ENCODE data around the gene NTN1.
"Not testable (repeated sequence)": the region's sequence is repeated elsewhere in the genome, so short reads cannot be mapped to it uniquely, and the experiment has no call there.

The NTN1 gene

DNA sequence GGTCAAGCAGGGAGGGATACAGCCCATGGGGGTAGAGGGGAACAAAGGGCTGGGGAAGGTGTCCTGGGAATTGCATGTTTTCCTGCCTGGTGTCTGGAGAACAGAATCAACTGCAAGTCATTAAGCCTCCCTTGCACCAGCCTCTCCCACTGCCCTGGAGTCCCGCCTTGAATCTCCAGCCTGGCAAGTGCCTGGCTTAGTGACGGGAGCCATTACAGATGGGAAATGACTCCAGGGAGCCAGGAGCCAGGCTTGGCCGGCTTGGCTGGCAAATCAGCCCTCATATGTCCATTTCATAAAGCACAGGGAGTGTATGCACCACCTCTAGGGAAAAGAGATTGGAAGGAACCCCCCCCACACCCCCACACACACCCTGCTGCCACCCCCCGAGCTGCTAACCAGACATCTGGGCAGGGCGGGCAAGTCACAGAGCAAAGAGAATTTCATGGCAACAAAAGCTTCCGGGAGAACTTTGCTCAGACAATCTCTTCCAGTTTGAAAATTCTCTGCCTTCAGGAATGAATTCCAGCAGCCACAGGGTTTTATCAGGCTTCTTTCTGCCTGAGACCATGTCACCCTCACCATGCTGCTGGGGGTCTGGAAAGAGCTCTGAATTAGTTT lies 127.7 kb downstream of the NTN1 start:
- no peak for DNase-seq (ENCODE audit: insufficient read length, low spot score)
- no peak for FAIRE-seq

- FAIRE-seq (no peak), DNase-seq (ENCODE audit: insufficient read length, low spot score) (no peak)
Measured at GRCh38 chr17:9150446-9151090, 129.3 kb downstream of the NTN1 start.

- FAIRE-seq, result no peak
- no peak for DNase-seq (ENCODE audit: insufficient read length, low spot score)
Measured at GRCh38 chr17:9151091-9151490, 129.8 kb downstream of the NTN1 start.

DNA sequence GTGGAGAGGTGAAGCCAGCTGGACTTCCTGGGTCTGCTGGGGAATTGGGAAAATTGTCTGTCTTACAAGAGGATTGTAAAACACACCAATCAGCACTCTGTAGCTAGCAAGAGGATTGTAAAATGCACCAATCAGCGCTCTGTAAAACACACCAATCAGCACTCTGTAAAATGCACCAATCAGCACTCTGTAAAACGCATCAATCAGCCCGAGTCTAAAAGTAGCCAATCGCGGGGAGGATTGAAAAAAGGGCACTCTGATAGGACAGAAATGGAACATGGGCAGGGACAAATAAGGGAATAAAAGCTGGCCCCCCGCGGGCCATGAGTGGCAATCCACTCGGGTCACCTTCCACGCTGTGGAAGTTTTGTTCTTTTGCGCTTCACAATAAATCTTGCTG lies 130.4 kb downstream of the NTN1 start:
- DNase-seq (ENCODE audit: insufficient read length, low spot score); FAIRE-seq: not testable (repeated sequence)

DNA sequence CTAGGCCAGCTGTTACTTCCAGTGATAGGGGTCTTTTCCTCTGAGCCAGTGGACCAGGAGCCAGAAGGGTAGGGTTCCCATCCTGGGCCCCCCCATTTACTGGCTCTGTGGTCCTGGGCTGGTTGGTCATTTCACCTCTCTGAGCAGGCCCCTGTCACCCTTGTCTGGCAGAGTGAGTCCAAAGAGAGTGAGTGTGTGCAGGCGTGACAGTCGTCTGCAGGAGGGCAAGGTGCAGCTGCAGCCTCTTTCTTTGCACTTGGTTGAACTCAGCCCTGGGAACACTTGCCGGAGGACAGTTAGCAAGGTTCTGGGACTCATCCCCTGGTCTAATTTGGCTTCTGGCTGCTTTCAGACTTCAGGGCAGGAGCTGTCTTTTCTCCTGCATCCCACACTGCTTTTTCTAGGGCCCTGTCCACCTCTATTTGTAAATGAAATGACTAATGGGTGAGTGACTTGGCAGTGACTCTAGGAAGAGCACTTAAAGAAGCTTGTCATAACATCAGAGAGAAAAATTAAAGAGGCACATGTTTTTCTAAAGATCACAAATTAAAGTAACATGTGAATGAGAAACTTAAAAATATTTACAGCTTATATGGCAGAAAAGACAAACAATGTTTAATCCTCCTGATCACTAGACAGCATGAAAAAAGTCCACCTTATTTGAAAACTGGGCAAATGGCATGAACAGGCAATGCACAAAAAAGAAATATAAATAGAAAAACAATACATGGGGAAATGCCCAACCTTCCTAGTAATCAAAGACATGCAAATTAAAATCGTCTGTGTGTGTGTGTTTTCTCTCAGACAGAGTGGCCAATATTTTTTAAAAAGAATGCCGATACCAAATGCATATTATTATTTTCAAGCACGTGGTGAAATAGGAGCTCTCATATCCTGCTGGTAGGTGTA lies 137.5 kb downstream of the NTN1 start:
- DNase-seq (ENCODE audit: insufficient read length, low spot score) (no peak), FAIRE-seq (no peak)

- FAIRE-seq, result no peak
- DNase-seq (ENCODE audit: insufficient read length, low spot score), result no peak
Measured at GRCh38 chr17:9162275-9162985, 141.1 kb downstream of the NTN1 start.

DNA sequence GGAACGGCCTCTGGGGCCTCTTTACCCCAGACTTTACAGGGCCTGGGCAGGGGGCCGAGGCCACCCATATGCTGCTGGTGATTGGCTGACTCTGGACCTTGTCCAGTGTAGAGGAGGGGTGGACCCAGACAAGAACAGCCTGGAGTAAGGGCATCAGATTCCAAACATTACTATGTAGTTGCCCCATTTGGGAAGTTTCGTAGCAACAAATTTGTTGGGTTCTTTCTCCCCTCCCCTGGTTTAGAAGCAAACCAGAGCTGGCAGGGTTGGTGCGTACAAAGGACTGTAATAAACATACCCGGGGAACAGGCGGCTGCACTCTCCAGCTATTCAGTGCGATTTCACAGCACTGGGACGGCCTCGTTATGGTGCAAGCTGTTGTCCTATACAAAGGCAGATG lies 145.5 kb downstream of the NTN1 start:
- no peak for DNase-seq (ENCODE audit: insufficient read length, low spot score)
- FAIRE-seq, result no peak

- no peak for FAIRE-seq
- no peak for DNase-seq (ENCODE audit: insufficient read length, low spot score)
Measured at GRCh38 chr17:9167379-9167778, 146.1 kb downstream of the NTN1 start.

GRCh38 chr17:9169116-9169515 lies 147.8 kb downstream of the NTN1 start:
- FAIRE-seq (no peak), DNase-seq (ENCODE audit: insufficient read length, low spot score) (no peak)

DNA sequence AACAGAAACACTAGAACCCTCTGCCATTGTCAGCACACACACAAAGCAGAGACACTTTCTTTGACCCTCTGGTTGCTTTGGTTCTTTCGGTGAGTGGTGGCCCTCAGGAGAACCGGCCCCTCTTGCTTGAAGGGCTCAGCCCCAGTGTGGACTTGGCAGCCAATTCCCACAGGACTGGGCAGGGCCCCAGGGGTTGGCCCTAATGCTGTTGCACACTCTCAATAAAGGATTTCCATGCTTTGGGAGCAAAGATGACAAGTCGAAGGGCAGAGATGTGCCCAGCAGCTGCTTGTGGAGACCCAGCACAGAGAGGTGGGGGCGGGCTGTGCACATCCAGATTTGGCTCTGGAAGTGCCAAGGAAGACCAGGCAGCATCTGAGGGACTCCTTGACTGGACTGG lies 149.0 kb downstream of the NTN1 start:
- DNase-seq (ENCODE audit: insufficient read length, low spot score) (no peak), FAIRE-seq (no peak)

DNA sequence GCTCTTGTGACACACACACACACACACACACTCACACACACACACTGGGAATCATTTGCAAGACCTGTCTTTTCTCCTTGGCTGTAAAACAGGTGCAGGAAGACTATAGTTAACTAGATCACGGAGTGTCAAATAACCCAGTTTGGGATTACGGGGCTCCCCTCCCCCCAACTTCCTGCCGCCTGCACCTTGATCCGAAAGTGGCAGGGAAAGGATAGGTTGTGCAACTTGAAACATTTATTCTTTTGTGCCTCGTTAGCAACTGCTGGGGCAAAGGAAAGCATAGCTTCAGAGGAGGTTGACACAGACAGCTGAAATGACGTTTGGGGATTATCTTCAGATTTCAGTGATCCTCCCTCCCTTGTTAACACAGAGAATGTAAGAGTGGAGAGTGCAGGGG lies 149.5 kb downstream of the NTN1 start:
- no peak for FAIRE-seq
- no peak for DNase-seq (ENCODE audit: insufficient read length, low spot score)

GRCh38 chr17:9173386-9173983 lies 152.2 kb downstream of the NTN1 start:
- DNase-seq (ENCODE audit: insufficient read length, low spot score), result no peak
- FAIRE-seq, result no peak

GRCh38 chr17:9174312-9174711 lies 153.0 kb downstream of the NTN1 start:
- no peak for FAIRE-seq
- no peak for DNase-seq (ENCODE audit: insufficient read length, low spot score)

DNA sequence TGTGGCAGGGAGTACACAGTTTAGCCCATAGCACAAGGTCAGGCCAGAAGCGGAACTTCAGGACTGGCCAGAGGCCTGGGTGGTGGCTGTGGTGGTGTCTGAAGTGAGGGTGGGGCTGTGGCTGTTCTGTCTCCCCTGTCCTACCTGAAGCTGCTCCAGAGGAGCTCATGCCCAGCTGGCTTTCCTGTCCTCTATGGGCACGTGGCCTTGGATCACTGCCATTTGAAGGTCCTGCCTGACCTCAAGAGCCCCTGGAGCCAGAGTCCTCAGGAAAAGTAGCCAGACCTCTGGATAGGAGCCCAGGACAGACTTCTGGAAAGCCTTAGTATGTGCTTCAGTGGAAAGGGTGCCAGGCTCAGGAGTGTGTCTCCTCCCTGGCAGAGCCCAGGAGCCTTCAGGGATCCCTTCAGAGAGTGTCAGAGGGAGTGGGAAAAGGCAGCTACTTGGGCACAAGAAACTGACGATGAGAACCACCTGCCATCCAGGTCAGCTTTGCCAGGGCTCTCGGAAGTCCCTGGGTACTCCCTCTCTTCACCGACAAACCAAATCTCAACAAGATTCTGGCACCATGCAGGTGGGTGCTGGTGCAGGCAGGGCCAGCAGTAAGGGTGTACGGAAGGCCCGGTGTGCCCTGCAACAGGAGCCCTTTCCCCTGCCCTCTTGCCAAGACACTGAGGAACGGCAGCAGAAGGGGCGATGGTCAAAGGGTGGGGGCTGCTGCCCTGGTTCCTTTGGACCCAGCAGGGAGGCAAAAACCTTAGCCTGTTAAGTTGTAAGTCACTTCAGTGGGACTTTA lies 153.7 kb downstream of the NTN1 start:
- FAIRE-seq (no peak), DNase-seq (ENCODE audit: insufficient read length, low spot score) (no peak)

GRCh38 chr17:9175700-9176467 lies 154.6 kb downstream of the NTN1 start:
- no peak for DNase-seq (ENCODE audit: insufficient read length, low spot score)
- FAIRE-seq, result no peak

- no peak for FAIRE-seq
- no peak for DNase-seq (ENCODE audit: insufficient read length, low spot score)
Measured at GRCh38 chr17:9177212-9177611, 155.9 kb downstream of the NTN1 start.

DNA sequence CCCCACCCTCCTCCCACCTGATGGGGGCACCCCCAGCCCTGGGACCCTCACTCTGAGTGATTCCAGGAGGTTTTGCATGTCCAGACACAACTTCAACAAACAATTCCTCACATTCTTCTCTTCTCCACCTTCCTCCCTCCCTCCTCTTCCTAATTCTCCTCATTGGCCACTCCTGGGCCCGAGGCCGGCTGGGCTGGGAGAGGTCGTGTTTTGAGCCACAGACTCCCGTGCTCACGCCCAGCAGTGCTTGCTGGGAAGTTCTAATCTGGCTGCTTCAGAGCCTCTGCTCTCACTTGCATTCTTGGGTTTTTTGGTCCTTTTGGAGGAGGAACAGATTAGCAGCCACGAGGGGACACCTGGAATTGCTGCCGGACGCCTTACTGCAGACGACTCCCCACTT lies 157.0 kb downstream of the NTN1 start:
- DNase-seq (ENCODE audit: insufficient read length, low spot score), result no peak
- FAIRE-seq, result no peak

DNA sequence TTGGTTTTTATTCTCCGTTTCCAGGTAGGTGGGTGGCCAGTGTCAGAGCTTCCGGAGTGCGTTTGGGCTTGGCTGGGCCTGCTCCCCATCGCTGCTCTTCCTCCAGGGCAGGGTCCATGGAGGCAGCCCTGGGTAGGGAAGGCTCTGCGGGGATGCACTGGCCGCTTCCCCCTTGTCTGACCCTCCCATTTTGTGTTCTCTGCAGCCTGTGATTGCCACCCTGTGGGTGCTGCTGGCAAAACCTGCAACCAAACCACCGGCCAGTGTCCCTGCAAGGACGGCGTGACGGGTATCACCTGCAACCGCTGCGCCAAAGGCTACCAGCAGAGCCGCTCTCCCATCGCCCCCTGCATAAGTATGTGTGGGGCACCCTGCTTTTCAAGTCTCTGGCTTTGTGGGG lies 158.3 kb downstream of the NTN1 start:
- DNase-seq (ENCODE audit: insufficient read length, low spot score), result no peak
- no peak for FAIRE-seq

DNA sequence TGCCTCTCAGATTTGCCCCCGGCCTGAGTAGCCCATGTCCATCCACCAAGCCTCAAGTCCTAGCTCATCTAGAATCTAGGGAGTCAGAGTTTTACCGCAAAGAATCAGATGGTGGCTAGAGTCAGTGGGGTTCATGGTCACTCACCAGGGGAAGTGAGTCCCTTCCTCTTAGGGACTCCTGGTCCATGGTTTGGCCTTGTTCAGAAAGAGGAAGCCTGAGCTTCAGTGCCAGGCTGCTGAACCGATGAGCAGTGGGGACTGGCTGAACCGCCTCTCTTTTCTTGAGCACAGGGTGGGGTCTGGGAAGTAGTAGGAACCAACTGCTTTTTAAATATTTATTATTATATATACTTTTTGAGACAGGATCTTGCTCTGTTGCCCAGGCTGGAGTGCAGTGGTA lies 160.3 kb downstream of the NTN1 start:
- FAIRE-seq (no peak), DNase-seq (ENCODE audit: insufficient read length, low spot score) (no peak)
